Retinal pigment epithelial cell (primary cell): Measurements from ENCODE around the gene ABHD16A.
A peak's percentile ranks its signal among the peaks of the same experiment; 100 is the strongest.

ENCODE experiments used
- DNase-seq: peaks from one replicate; pipeline ENCODE4 v3.0.0-alpha.2; 2010; ENCODE audit warnings: low read depth
- H3K4me3 ChIP-seq: 2 replicates; pipeline ENCODE4 v1.5.1; 2011; ENCODE audit warnings: mild to moderate bottlenecking, low read length, control low read depth, moderate library complexity
- CTCF ChIP-seq: conservative IDR thresholded peaks from 2 replicates; pipeline ENCODE4 v1.5.1; 2011; ENCODE audit warnings: low read depth, low read length, control low read depth, inconsistent platforms

Gene ABHD16A

GRCh38 chr6:31702819-31703716 lies at the start of gene ABHD16A:
Gene ABHD16A (minus strand): TSS chr6:31703324. CDS start chr6:31703281, 43 bp downstream.
- peak; percentile 94 for DNase-seq
- TF ChIP-seq CTCF: no peak
- peak within 1 kb of the TSS; percentile 97 for H3K4me3 ChIP-seq

GRCh38 chr6:31752739-31753319 lies 49.7 kb upstream of the ABHD16A start:
- no peak for DNase-seq
- no peak overlapping the region for H3K4me3 ChIP-seq
- TF ChIP-seq CTCF: no peak

- TF ChIP-seq CTCF: no peak
- no peak overlapping the region for H3K4me3 ChIP-seq
- DNase-seq: no peak
These were observed 47.4 kb upstream of the ABHD16A start for GRCh38 chr6:31750411-31751022.

- DNase-seq: no peak
- TF ChIP-seq CTCF: no peak
- H3K4me3 ChIP-seq: no peak overlapping the region
These were observed 46.3 kb upstream of the ABHD16A start for GRCh38 chr6:31749301-31750036.

GRCh38 chr6:31744422-31744821 lies 41.3 kb upstream of the ABHD16A start:
- H3K4me3 ChIP-seq: no peak overlapping the region
- no peak for DNase-seq
- TF ChIP-seq CTCF: no peak

GRCh38 chr6:31742894-31743293 lies 39.8 kb upstream of the ABHD16A start:
- no peak for DNase-seq
- no peak for TF ChIP-seq CTCF
- H3K4me3 ChIP-seq: no peak overlapping the region
